Upper lobe of left lung (tissue), 6 donors: ENCODE data around the gene AKR1B15. TPM values are rescaled to one million over a fixed set of nuclear protein-coding genes. Genes with fewer than 3 reads are reported as not detected.

Source experiments
- ATAC-seq, 2 donors: fragments of 200-7000 bp; cut with Tn5 transposase; one replicate each; pipeline ENCODE4 v1.9.1; 2022; ENCODE audit warnings: mild to moderate bottlenecking in 2 of 2, moderate library complexity in 2 of 2; ENCODE audit not compliant: low FRiP score in 2 of 2
- DNase-seq, 2 donors: peaks; one replicate each; pipeline ENCODE4 v3.0.0-alpha.2; 2019 to 2020
- H3K27ac ChIP-seq, 4 donors: fragments of 200-600 bp; sonication (generic); one replicate each; pipeline ENCODE4 v1.5.1; 2016 to 2019
- H3K27me3 ChIP-seq, 4 donors: fragments of 200-600 bp; sonication (generic); one replicate each; pipeline ENCODE4 v1.5.1; 2017 to 2019
- H3K36me3 ChIP-seq, 4 donors: fragments of 200-600 bp; sonication (generic); one replicate each; pipeline ENCODE4 v1.5.1; 2016 to 2019
- H3K4me1 ChIP-seq, 4 donors: fragments of 200-600 bp; sonication (generic); one replicate each; pipeline ENCODE4 v1.5.1; 2018 to 2019
- H3K4me3 ChIP-seq, 4 donors: fragments of 200-600 bp; sonication (generic); one replicate each; pipeline ENCODE4 v1.5.1; 2017 to 2019; ENCODE audit warnings: mild to moderate bottlenecking in 2 of 4, moderate library complexity in 1 of 4
- H3K9me3 ChIP-seq, 4 donors: fragments of 200-600 bp; sonication (generic); one replicate each; pipeline ENCODE4 v1.5.1; 2018 to 2019
- EP300 ChIP-seq, 4 donors: sonication (generic); formaldehyde crosslinking; IDR thresholded peaks; one replicate each; pipeline ENCODE4 v1.5.1; 2017; ENCODE audit warnings: antibody characterized with exemption in 4 of 4, control low read depth in 2 of 4
- POLR2A ChIP-seq, 4 donors: fragments of 450-650 bp; IDR thresholded peaks; one replicate each; pipeline ENCODE4 v1.5.1; 2016 to 2017; ENCODE audit warnings: antibody characterized with exemption in 4 of 4, mild to moderate bottlenecking in 2 of 4
- POLR2AphosphoS5 ChIP-seq, 2 donors: sonication (generic); formaldehyde crosslinking; IDR thresholded peaks; one replicate each; pipeline ENCODE4 v1.5.1; 2017; ENCODE audit warnings: antibody characterized with exemption in 2 of 2
- WGBS, 2 donors: methylation state at CpG; one replicate each; pipeline ENCODE4 v1.1.5; 2017 to 2018; 5-methylcytosine and 5-hydroxymethylcytosine counted together
- total RNA-seq, 6 donors: library from RNA; depleted of rRNA in 4 of 6; stranded (reverse); fragments of >200 nt in 4 of 6; gene quantifications; one replicate each; pipeline versions ENCODE4 v1.1.0 to v1.2.1, GENCODE V29; 2016 to 2021
- TF ChIP-seq, protein P1 (sequence below), 6 experiments: fragments of 450-650 bp in 4 of 6; fragments of 200-600 bp in 2 of 6; sonication (generic) in 2 of 6; IDR thresholded peaks; one replicate each; pipeline ENCODE4 v1.5.1; 2016 to 2019; ENCODE audit warnings: antibody characterized with exemption in 6 of 6
- donor health status: DM: no; HTN: no; CAD: no; lungs with moderate emphysema.
- donor health status: DM: no; HTN: yes; CAD: no; lungs with severe emphysema.

The AKR1B15 gene
- not detected for total RNA-seq

GRCh38 chr7:134548877-134549276, at the start of gene AKR1B15:
Gene AKR1B15 (plus strand): TSS chr7:134549110. CDS start chr7:134564620, 15,510 bp downstream.
- WGBS, 2 donors, result 79 to 80% methylated on average over 13 to 14 of the region's 14 CpGs
- Histone ChIP-seq H3K9me3 (no peaks in the 10 kb centered on the region), H3K36me3 (no peaks in the 10 kb centered on the region), H3K27me3 (no peaks in the 10 kb centered on the region), H3K4me3 (no peak within 1 kb of the TSS), H3K27ac (no peak within 1 kb of the TSS), H3K4me1 (peaks cover 0 to 8% (median 2%) of the 10 kb centered on the region in 4 donors)
- ATAC-seq (no peak), DNase-seq (peak in 1 of 2 donors; percentile 17)
- TF ChIP-seq, protein P1, sequence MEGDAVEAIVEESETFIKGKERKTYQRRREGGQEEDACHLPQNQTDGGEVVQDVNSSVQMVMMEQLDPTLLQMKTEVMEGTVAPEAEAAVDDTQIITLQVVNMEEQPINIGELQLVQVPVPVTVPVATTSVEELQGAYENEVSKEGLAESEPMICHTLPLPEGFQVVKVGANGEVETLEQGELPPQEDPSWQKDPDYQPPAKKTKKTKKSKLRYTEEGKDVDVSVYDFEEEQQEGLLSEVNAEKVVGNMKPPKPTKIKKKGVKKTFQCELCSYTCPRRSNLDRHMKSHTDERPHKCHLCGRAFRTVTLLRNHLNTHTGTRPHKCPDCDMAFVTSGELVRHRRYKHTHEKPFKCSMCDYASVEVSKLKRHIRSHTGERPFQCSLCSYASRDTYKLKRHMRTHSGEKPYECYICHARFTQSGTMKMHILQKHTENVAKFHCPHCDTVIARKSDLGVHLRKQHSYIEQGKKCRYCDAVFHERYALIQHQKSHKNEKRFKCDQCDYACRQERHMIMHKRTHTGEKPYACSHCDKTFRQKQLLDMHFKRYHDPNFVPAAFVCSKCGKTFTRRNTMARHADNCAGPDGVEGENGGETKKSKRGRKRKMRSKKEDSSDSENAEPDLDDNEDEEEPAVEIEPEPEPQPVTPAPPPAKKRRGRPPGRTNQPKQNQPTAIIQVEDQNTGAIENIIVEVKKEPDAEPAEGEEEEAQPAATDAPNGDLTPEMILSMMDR (IDR thresholded peaks at IDR 0.05), result no peak
- TF ChIP-seq POLR2AphosphoS5 (IDR thresholded peaks at IDR 0.05), result no peak
- TF ChIP-seq EP300 (IDR thresholded peaks at IDR 0.05), result no peak
- no peak for TF ChIP-seq POLR2A (IDR thresholded peaks at IDR 0.05)

DNA sequence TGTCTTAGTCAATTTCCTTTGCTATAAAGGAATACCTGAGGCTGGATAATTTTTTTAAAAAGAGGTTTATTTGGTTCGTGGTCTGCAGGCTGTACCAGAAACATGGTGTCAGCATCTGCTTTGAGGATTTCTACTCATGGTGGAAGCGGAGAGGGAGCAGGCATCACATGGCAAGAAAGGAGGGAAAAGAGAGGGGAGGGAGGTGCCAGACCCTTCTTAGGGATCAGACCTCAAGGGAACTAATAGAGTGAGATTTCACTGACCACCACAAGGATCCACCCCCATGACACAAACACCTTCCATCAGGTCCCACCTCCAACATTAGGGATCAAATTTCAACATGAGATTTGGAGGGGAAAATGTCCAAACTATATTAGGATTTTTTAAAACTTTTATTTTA, 48.5 kb upstream of the AKR1B15 start:
- H3K4me3 ChIP-seq, result no peak overlapping the region
- no peak for DNase-seq
- H3K4me1 ChIP-seq, result peaks cover 0 to 4% (median 2%) of the 10 kb centered on the region in 4 donors
- H3K27ac ChIP-seq, result no peak overlapping the region
- ATAC-seq, result no peak
- no peaks in the 10 kb centered on the region for H3K9me3 ChIP-seq
- TF ChIP-seq EP300 (IDR thresholded peaks at IDR 0.05) (no peak), POLR2A (IDR thresholded peaks at IDR 0.05) (no peak), POLR2AphosphoS5 (IDR thresholded peaks at IDR 0.05) (no peak)
- TF ChIP-seq, protein P1 (IDR thresholded peaks at IDR 0.05), result no peak
- H3K36me3 ChIP-seq, result no peaks in the 10 kb centered on the region
- no peaks in the 10 kb centered on the region for H3K27me3 ChIP-seq
- 82 to 94% methylated on average over 2 of the region's 2 CpGs for WGBS, 2 donors

DNA sequence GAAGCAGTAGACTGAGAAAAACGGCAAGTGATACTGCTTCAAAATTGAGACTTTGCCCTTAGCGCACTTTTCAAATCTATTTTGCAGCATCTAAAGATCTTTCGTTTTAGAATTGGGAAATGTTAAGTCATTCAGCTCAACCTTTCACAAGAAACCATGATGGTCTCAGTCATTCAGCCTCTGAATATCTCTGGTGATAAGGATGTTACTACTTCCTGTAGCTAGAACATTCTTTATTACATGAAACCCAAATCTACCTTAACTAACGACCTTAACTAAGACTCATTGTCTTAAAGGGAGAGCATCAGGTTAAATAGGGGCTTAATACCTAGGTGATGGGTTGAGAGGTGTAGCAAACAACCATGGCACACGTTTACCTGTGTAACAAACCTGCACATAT, 47.9 kb upstream of the AKR1B15 start:
- DNase-seq (no peak), ATAC-seq (no peak)
- H3K27ac ChIP-seq, result no peak overlapping the region
- TF ChIP-seq POLR2AphosphoS5 (IDR thresholded peaks at IDR 0.05) (no peak), EP300 (IDR thresholded peaks at IDR 0.05) (no peak), POLR2A (IDR thresholded peaks at IDR 0.05) (no peak)
- TF ChIP-seq, protein P1 (IDR thresholded peaks at IDR 0.05), result no peak
- WGBS, 2 donors, result 65 to 69% methylated on average over 5 of the region's 5 CpGs
- peaks cover 0 to 4% (median 2%) of the 10 kb centered on the region in 4 donors for H3K4me1 ChIP-seq
- no peak overlapping the region for H3K4me3 ChIP-seq
- no peaks in the 10 kb centered on the region for H3K36me3 ChIP-seq
- no peaks in the 10 kb centered on the region for H3K9me3 ChIP-seq
- H3K27me3 ChIP-seq, result no peaks in the 10 kb centered on the region

- TF ChIP-seq POLR2A (IDR thresholded peaks at IDR 0.05), result no peak
- TF ChIP-seq POLR2AphosphoS5 (IDR thresholded peaks at IDR 0.05), result peak in 1 of 2 donors; percentile 24
- ATAC-seq (peak in 1 of 2 donors; percentile 88), DNase-seq (peak in 1 of 2 donors; percentile 54)
- H3K4me1 ChIP-seq, result peaks cover 0 to 4% (median 2%) of the 10 kb centered on the region in 4 donors
- H3K36me3 ChIP-seq, result no peaks in the 10 kb centered on the region
- no peak overlapping the region for H3K4me3 ChIP-seq
- no peaks in the 10 kb centered on the region for H3K27me3 ChIP-seq
- 55 to 65% methylated on average over 3 of the region's 3 CpGs for WGBS, 2 donors
- H3K27ac ChIP-seq, result no peak overlapping the region
- no peaks in the 10 kb centered on the region for H3K9me3 ChIP-seq
Observed at GRCh38 chr7:134502463-134503371, 46.2 kb upstream of the AKR1B15 start.

DNA sequence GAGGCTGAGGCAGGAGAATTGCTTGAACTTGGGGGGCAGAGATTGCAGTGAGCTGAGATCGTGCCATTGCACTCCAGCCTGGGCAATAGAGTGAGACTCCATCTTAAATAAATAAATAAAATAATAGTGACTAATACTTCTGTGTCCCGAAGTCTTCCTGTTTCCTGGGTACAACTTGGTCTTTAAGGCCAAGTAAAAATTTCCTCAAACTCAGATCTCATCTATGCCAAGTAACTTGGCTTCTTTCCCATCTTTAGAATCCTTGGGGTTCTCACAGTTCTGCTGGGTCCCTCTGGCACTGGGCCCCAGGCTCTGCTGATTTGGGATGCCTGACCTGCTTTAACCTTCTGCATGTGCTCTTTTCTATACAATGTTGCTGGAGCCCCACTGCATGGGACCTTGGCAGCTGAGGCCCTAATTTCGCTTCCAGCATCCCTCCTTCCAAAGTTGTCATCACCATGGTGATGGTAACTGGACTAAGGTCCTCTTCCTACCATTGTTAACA, 44.2 kb upstream of the AKR1B15 start:
- Histone ChIP-seq H3K36me3 (no peaks in the 10 kb centered on the region), H3K27ac (no peak overlapping the region), H3K4me1 (peaks cover 0 to 4% (median 2%) of the 10 kb centered on the region in 4 donors), H3K27me3 (no peaks in the 10 kb centered on the region), H3K9me3 (no peaks in the 10 kb centered on the region), H3K4me3 (no peak overlapping the region)
- DNase-seq (no peak), ATAC-seq (no peak)
- TF ChIP-seq, protein P1 (IDR thresholded peaks at IDR 0.05), result no peak
- TF ChIP-seq POLR2AphosphoS5 (IDR thresholded peaks at IDR 0.05), result no peak
- WGBS, 2 donors, result 69 to 89% methylated on average over 3 of the region's 3 CpGs
